Esophagus (tissue), 2 donors: ENCODE data around the gene GNL3. TPM values are rescaled to one million over a fixed set of nuclear protein-coding genes. Genes with fewer than 3 reads are reported as not detected.

ENCODE experiments used
- H3K27ac ChIP-seq, 2 donors: one replicate each; pipeline ENCODE4 v1.5.1; 2013; ENCODE audit warnings: low read depth in 2 of 2, mild to moderate bottlenecking in 2 of 2, inconsistent platforms in 1 of 2, low read length in 1 of 2, moderate library complexity in 1 of 2
- H3K27me3 ChIP-seq, 2 donors: one replicate each; pipeline ENCODE4 v1.6.1; 2013; ENCODE audit warnings: low read length in 2 of 2, control low read depth in 1 of 2, mild to moderate bottlenecking in 1 of 2; ENCODE audit not compliant: insufficient read depth in 2 of 2, control insufficient read depth in 1 of 2
- H3K36me3 ChIP-seq, 2 donors: one replicate each; pipeline ENCODE4 v1.6.1; 2013; ENCODE audit warnings: low read length in 1 of 2; ENCODE audit not compliant: control insufficient read depth in 2 of 2, insufficient read depth in 2 of 2
- H3K4me1 ChIP-seq, 2 donors: one replicate each; pipeline ENCODE4 v1.6.1; 2013; ENCODE audit warnings: low read length in 1 of 2; ENCODE audit not compliant: control insufficient read depth in 2 of 2, insufficient read depth in 2 of 2
- H3K4me3 ChIP-seq, 2 donors: one replicate each; pipeline ENCODE4 v1.5.1; 2013; ENCODE audit warnings: low read length in 2 of 2, mild to moderate bottlenecking in 2 of 2, low read depth in 1 of 2, moderate library complexity in 1 of 2
- H3K9me3 ChIP-seq, 2 donors: one replicate each; pipeline ENCODE4 v1.6.1; 2013; ENCODE audit warnings: mild to moderate bottlenecking in 2 of 2, low read depth in 1 of 2, low read length in 1 of 2, moderate library complexity in 1 of 2; ENCODE audit not compliant: control insufficient read depth in 2 of 2, insufficient read depth in 1 of 2
- WGBS, 2 donors: extraction: QIAGEN DNeasy Blood & Tissue Kit; methylation state at CpG; one replicate each; pipeline ENCODE4 v1.1.7; 2013; 5-methylcytosine and 5-hydroxymethylcytosine counted together
- polyA plus RNA-seq, 2 donors: library from polyadenylated mRNA; stranded (reverse); fragments of 200-250 nt; gene quantifications; one replicate each; pipeline ENCODE4 v1.2.3, GENCODE V29; 2013
- donor health status: healthy with polysubstance abuse.
- donor health status: Bipolar disorder and iron deficiency.

The GNL3 gene
- polyA plus RNA-seq, 2 donors, result 91.8 to 103 TPM

DNA sequence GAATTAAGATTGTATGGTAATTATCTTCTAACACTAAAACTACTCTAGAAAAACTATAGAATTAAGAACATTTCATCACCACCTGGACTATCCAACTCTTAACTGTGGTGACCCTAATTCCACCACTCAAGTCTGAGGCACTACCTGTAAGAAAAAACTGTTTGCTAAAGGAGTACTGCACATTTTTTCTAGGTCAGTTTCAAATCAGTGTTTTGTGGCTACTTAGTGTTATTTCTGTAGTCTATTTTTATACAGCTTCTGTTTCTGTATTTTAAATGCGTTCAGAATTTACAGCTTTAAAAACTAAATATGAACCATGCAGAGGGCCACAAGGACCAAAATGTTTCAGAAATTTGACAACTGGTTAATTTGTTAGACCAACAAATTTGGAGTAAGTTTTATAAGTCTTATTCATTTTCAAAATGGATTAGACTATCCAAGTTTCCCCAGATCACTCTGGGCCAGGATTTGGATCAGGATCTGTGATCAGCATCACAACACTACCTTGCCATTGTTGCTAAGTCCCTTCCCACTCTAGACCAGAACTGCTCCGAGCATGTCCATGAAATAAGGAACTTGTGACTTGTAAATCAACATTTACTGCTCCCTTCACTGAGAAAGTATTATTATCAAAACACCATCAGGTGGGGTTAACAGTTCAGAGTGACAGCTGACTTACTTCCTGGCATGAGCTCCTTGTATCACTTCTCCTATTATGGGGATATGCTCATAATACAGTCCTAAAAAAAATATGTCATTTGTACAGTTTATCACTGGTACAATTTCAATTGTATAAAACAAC lies 11.2 kb downstream of the GNL3 start:
- Histone ChIP-seq H3K27me3 (no peaks in the 10 kb centered on the region), H3K4me3 (no peak overlapping the region), H3K4me1 (no peaks in the 10 kb centered on the region), H3K9me3 (no peaks in the 10 kb centered on the region), H3K27ac (no peak overlapping the region), H3K36me3 (peaks cover 13 to 25% of the 10 kb centered on the region in 2 donors)
- WGBS, 2 donors, result 74 to 80% methylated on average over 2 of the region's 2 CpGs

DNA sequence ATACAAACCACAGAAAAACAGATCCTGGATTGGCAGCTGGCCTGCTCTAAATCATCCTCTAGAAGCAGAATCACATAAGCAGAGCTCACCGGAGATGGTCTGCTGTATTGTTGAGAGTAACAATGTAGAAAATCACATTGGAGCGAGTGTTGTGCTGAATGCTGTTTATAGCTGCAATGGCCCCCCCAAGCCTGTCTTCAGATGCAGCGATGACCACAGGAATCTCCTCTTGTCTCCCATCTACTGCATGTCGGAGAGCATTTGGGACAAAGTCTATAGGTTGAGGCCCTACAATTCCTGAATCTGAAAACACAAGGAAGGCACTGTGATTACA lies 11.8 kb downstream of the GNL3 start:
- Histone ChIP-seq H3K27me3 (no peaks in the 10 kb centered on the region), H3K9me3 (no peaks in the 10 kb centered on the region), H3K27ac (no peak overlapping the region), H3K4me1 (no peaks in the 10 kb centered on the region), H3K36me3 (peaks cover 11 to 25% of the 10 kb centered on the region in 2 donors), H3K4me3 (no peak overlapping the region)
- WGBS, 2 donors, result 91 to 92% methylated on average over 4 of the region's 4 CpGs

DNA sequence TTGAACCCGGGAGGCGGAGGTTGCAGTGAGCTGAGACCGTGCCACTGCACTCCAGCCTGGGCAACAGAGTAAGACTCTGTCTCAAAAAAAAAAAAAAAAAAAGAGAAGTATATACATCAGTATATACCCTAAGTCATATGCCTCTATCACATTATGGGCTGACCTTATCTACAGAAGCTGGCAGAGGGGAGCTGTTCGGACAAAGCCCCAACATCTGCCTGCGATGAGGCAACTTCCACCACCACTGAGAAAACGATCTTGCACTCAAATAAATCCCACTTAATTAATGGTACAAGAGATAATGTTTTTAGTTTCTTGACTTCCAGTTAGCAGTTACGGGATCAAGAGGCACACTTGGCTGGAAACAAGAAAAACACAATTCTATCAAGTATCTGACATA lies 17.5 kb downstream of the GNL3 start:
- H3K27ac ChIP-seq, result no peak overlapping the region
- no peak overlapping the region for H3K4me3 ChIP-seq
- no peaks in the 10 kb centered on the region for H3K27me3 ChIP-seq
- H3K4me1 ChIP-seq, result peaks cover 0 to 7% of the 10 kb centered on the region in 2 donors
- no peaks in the 10 kb centered on the region for H3K9me3 ChIP-seq
- WGBS, 2 donors, result 88 to 91% methylated on average over 7 of the region's 7 CpGs
- H3K36me3 ChIP-seq, result peaks cover 0 to 3% of the 10 kb centered on the region in 2 donors

DNA sequence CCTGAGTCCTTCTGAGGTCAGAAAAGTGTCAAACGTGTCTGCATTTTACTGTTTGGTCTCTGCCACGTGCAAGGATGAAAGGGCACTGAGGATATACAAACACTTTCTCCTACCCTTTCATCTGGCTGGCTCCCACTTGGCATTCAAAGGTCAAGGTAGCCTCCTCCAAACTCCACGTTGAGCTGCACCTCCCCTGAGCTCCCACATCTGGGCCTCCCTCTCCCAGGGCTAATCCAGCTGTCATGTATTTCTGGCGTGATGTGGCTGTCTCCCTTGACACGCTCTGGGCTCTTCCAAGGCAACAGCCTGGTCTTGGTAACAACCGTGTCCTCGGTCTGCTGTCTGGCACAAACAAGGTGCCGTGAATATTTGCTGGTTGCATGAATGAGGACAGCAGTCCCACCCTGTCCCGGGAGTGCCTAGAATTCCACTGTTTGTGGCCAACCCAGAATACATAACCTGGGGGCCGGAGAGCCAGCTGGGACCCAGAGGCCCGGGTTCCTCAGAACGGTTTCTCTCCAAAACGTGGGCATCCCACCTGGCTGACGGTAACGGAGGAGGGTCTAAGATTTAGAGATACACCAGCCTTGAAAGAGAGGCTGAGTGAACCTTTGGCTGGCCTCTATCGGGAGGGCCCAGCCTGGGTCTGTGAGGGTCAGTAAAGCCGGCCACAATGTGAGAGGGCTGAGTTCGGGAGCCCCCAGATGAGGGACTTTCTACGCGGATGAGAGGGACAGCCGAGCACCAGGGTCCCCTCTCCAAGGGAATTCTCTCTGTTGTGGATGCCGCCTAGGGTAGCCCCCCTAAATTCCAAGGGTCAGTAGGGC lies 19.0 kb downstream of the GNL3 start:
- Histone ChIP-seq H3K9me3 (no peaks in the 10 kb centered on the region), H3K36me3 (peaks cover 0 to 2% of the 10 kb centered on the region in 2 donors), H3K4me3 (peak overlapping the region; percentile 94 to 100), H3K27ac (peak overlapping the region; percentile 94 to 97), H3K4me1 (peaks cover 0 to 7% of the 10 kb centered on the region in 2 donors), H3K27me3 (no peaks in the 10 kb centered on the region)
- 2 to 3% methylated on average over 22 of the region's 22 CpGs for WGBS, 2 donors

DNA sequence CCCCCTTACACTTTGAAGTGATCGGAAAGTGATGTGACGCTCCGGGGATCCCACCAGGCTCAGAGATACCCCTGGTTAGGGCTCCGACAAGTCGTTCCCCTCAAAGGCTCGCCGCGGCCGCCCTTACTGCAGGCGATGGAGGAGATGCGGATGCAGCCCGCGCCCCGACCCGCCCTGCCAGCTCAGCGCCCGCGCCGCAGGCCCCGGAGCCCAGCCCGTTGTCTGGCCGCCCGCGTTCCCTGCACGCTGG lies 19.5 kb downstream of the GNL3 start:
- Histone ChIP-seq H3K27me3 (no peaks in the 10 kb centered on the region), H3K27ac (peak overlapping the region; percentile 94 to 97), H3K36me3 (no peaks in the 10 kb centered on the region), H3K9me3 (no peaks in the 10 kb centered on the region), H3K4me3 (peak overlapping the region; percentile 94 to 100), H3K4me1 (peaks cover 0 to 7% of the 10 kb centered on the region in 2 donors)
- WGBS, 2 donors, result 0 to 2% methylated on average over 6 to 25 of the region's 25 CpGs

DNA sequence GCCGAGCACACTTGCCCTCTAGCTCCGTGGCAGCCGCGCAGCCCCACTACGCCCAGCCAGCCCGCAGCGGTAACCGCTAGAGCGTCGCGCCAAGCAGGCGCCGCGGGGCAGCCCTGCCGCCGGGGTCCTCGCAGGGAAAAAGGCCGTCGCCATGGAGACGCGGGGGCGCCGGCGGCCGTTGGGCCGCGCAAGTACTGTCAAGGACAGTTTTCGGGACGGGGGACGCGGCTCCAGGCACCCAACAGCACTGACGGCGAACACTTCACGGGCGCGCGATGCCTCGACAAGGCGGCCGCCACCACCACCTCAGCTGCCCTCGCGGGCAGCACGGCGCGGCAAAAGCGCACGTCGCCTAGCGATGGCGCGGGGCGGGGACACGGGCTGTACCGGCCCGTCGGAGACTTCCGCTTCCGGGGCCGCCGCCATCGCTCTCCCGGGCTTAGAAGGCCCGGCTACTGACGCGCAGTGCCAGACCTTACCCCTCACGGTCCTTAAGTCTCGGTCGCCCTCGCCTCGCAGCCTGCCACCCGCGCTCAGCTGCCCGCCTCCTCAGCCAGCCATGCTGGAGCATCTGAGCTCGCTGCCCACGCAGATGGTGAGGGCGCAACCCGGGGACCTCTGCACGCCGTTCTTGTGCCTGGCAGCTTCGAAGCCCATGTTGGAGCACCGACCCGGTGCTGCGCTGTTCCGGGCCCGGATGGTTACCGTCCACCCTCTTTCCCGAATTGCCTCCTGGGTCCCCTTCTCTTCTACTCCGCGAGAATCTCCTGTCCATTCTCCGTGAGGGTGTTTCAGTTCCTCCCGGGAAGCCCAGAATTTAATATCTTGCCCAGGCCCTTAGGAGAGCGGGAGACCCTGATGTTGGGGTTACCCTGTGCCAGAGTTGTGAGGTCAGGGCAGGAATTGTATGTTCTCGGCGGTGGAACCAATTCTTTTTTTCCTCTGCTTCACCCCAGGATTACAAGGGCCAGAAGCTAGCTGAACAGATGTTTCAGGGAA lies 20.2 kb downstream of the GNL3 start, which contains the start of the genes GLT8D1 and SPCS1:
Gene GLT8D1 (minus strand): TSS at position 104 of the 999 bp plus-strand sequence. CDS start 5,331 bp downstream, outside the sequence.
Gene SPCS1 (plus strand): TSS at position 419 of the 999 bp plus-strand sequence. CDS start 141 bp downstream, at position 560.
- H3K36me3 ChIP-seq, result no peaks in the 10 kb centered on the region
- H3K4me1 ChIP-seq, result peaks cover 0 to 7% of the 10 kb centered on the region in 2 donors
- H3K4me3 ChIP-seq, result peak within 1 kb of the TSS; percentile 94 to 100
- no peaks in the 10 kb centered on the region for H3K9me3 ChIP-seq
- no peaks in the 10 kb centered on the region for H3K27me3 ChIP-seq
- 0% methylated on average over 75 to 94 of the region's 94 CpGs for WGBS, 2 donors
- peak within 1 kb of the TSS; percentile 96 to 97 for H3K27ac ChIP-seq

DNA sequence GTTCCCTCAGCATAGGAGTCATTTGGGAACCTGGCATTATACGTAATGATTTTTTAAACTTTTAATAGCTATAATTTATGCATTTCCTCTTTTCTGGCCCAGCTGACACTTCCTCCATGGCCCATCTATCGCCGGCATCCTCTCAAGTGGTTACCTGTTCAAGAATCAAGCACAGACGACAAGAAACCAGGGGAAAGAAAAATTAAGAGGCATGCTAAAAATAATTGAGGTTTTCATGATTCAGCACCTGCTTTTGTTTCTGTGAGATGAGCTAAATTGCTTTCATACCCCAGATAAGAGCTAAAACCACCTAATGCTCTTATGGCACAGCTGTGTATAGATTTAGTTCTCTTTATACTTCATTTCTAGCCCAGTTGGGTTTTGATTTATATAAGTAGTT lies 21.8 kb downstream of the GNL3 start:
- Histone ChIP-seq H3K36me3 (peaks cover 0 to 2% of the 10 kb centered on the region in 2 donors), H3K4me1 (peaks cover 0 to 7% of the 10 kb centered on the region in 2 donors), H3K27ac (no peak overlapping the region), H3K27me3 (no peaks in the 10 kb centered on the region), H3K9me3 (no peaks in the 10 kb centered on the region), H3K4me3 (peak overlapping the region in 1 of 2 donors; percentile 94)
- WGBS, 2 donors, result 63 to 79% methylated on average over 4 of the region's 4 CpGs

DNA sequence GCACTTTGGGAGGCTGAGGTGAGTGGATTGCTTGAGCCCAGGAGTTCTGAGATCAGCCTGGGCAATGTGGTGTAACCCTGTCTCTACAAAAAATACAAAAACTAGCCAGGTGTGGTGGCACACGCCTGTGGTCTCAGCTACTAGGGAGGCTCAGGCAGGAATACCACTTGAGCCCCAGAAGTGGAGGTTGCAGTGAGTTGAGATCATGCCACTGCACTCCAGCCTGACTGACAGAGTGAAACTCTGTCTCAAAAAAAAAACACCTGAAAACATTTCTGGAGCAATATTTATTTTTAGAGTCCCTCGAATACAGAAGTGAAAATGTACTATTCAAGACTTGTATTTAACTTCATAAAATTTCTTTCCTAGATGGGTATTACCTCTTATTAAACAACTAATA lies 24.7 kb downstream of the GNL3 start:
- 85 to 90% methylated on average over 2 of the region's 2 CpGs for WGBS, 2 donors
- H3K27ac ChIP-seq, result no peak overlapping the region
- no peaks in the 10 kb centered on the region for H3K9me3 ChIP-seq
- peaks cover 0 to 5% of the 10 kb centered on the region in 2 donors for H3K36me3 ChIP-seq
- no peaks in the 10 kb centered on the region for H3K27me3 ChIP-seq
- peaks cover 0 to 2% of the 10 kb centered on the region in 2 donors for H3K4me1 ChIP-seq
- H3K4me3 ChIP-seq, result no peak overlapping the region
